Measurements from ENCODE around the gene RPL37.

DNA sequence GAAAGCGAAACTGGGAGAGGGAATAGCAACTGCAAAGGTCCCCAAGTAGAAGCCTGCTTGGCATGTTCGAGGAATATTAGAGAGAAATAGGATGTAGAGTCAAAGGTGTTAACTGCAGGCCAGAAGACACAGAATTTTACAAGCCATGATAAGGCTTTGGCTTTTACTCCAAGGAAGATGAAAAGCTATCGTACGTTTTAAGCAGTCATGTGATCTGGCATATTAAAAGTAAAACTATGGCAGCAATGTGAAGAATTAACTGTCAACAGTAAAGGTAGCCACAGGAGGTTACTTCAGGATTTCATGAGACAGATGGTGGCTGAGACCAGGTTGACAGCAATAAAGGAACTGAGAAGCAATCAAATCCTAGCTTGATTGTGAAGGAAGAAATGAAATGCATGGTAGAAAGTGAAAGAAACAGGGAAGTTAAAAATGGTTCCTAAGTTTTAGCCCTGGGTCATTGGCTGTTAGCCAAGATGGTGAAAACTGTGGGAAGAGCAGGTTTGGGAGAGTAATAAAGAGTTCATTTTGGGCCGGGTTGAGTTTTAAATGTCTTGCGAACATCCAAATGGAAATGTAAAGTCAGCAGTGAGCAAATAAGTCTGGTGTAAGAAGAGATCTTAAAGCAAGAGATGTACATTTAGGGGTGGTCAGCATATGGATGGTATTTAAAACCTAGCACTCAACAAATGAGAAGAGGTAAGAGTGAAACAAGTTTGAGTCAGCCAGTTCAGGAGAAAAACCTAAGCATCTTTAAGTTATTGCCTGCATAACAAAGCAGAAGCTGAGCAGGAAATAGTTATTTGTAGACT, 59.0 kb downstream of the RPL37 start:
- TF ChIP-seq, protein P1, sequence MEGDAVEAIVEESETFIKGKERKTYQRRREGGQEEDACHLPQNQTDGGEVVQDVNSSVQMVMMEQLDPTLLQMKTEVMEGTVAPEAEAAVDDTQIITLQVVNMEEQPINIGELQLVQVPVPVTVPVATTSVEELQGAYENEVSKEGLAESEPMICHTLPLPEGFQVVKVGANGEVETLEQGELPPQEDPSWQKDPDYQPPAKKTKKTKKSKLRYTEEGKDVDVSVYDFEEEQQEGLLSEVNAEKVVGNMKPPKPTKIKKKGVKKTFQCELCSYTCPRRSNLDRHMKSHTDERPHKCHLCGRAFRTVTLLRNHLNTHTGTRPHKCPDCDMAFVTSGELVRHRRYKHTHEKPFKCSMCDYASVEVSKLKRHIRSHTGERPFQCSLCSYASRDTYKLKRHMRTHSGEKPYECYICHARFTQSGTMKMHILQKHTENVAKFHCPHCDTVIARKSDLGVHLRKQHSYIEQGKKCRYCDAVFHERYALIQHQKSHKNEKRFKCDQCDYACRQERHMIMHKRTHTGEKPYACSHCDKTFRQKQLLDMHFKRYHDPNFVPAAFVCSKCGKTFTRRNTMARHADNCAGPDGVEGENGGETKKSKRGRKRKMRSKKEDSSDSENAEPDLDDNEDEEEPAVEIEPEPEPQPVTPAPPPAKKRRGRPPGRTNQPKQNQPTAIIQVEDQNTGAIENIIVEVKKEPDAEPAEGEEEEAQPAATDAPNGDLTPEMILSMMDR (IDR thresholded peaks at IDR 0.05): no peak
- no peak for TF ChIP-seq POLR2A (IDR thresholded peaks at IDR 0.05)
